GM21390 (cell line): ENCODE results near the gene WNT4.

Experiments used
- ATAC-seq: cut with Tn5 transposase; IDR thresholded peaks from one replicate; pipeline ENCODE4 v1.9.1; 2021; ENCODE audit not compliant: unreplicated experiment

Gene WNT4

DNA sequence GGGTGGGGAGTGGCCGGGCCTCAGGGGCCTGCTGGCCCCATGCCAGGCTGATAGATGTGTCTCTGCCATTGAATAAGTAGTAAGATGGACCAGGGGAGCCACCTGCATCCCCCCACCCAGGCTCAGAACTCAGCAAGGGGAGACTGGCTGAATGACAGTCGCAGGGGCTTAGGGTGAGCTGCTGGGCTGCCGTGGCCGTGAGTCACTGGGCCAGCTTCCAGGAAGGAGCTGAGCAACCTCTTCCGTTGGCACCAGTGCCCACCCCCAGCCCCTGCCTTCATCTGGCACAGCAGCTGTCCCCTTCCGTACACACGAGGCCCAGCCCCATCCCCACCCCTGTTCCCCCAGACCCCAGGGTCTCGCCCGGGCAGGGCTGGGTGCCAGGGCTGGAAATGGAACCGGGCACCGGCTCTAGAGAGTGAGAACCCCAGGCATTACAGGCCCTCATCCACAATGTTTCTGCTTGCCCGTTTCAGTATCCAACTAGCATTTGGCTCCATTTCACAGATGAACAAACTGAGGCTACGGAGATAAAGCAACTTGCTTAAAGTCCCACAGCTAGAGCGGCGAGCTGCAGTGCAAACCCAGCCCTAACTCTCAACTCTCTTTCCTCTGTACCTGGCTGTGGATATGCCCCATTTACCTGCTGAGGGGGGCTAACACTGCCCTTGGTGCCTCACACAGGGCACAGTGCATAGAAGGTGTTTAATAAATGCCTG, 10.2 kb downstream of the WNT4 start:
- no peak for ATAC-seq

DNA sequence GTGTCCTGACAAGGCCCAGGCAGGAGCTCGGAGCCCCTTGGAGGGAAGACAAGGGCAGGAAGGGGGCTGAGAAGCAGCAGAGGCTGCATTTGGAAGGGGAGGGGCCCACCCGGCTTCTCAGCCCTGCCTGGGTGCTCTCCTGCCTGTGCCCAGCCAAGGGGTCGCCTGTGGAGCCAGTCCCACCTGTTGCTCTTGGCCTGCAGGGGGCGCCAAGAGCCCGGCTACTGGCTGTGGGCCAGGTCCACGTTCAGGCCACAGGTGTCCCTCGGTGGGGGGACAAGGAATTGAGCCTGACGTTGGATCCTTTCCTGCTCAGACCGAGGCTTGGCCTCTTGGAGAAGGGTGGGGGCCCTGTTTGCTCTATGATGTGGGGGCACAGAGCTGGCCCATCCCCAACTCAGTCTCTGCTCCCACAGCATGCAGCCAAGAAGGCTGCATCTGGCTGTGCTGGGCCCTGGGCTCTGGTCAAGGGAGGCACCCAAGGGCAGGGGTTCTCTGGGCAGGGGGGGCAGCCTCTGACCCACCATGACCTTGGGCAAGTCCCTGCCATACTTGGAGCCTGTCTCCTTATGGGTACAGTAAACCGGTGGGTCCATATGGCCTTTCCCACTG, 10.9 kb downstream of the WNT4 start:
- ATAC-seq: no peak

DNA sequence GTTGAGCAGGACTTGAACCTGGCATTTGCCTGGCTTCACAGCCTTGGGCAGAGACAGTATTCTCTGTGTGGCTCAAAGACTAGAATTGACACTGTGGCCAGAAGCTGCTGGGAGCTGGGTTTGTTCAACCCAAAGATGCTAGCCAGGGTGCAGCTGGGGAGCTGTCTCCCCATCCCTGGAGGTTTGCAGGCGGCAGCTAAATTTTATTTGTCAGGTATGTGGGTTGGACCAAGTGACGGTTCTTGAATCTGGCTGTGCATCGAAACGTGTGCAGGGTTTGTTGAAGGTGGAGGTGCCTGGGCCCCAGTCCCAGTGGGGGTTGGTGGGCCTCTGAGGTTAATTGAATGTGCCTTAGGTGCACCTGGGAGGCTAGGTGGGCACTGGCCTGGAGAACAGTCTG, 11.8 kb downstream of the WNT4 start:
- no peak for ATAC-seq

DNA sequence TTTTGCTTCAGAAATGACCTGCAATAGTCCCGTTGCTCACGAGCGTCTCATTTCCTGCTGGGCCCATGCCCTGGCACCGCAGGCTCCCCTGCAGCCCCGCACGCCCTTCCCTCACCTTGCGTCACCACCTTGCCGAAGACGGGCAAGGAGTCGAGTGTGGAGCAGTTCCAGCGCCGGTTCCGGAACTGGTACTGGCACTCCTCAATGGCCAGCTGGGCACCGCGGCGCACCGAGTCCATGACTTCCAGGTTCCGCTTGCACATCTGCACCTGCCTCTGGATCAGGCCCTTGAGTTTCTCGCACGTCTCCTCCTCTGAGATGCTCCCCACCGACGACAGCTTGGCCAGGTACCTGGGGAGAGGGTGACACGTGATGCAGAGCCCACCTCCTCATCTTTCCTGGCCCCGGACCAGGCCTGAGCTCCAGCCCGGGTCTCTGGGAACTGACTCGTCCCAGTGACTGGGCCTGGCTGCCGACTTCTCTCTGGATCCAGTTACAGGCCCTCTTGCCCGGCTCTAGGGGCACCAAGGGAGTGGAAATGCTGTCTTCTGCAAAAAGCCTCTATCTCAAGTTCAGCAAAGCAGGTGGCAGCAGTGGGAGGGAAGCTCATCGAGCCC, 13.3 kb downstream of the WNT4 start:
- ATAC-seq: no peak

DNA sequence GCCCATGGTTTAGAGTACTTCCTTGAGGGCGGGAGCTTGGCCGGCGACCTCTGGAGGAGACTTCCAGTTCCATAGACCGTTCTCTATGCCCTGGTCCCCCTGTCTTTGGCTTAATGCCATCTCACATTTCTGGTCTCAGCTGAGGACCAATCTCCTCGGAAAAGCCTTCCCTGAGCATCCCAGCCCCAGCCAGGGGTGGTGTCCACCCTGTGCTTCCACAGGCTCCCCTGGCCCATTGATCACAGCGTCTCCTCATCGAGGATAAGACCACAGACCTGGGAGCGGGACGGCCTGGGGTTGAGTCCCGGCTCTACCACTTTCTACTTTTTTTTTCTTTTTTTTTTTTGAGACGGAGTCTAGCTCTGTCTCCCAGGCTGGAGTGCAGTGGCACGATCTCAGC, 14.5 kb downstream of the WNT4 start:
- ATAC-seq: no peak

DNA sequence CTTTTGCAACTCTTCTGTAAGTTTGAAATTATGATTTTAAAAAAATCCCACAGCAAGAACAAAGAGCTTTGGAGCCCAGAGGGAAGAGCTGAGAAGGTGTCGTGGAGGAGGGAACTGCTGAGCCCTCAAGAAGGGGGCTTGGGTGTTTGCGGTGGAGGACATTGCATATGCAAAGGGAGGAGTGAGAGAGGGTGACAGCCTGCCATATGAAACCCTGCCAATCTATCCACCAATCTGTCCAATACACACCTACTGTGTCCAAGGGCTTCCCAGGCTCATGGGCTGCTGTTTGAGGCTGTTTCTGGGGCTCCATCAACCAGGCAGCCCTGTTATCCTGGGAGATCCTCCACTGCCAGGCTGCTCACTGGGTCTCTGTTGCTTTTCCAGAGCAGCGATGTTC, 15.2 kb downstream of the WNT4 start:
- ATAC-seq: no peak

DNA sequence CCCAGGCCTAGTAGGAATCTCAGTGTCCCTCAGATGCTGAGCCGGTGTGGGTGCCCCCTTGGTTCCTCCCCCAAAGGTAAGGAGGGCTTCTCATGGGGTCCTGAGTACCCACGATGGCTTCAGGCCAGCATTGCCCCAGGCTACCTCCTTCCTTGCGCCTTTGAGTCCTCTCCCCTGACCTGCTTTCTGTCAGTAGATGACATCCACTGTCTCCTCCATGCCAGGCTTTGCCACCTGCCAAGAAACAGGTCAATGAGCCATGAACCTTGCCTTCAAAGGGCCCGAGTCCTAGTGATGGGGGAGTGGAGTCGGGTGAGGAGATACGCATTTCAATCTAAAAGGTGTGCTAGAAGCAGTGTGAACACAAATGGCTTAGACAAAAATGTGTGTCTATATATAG, 15.6 kb downstream of the WNT4 start:
- no peak for ATAC-seq

DNA sequence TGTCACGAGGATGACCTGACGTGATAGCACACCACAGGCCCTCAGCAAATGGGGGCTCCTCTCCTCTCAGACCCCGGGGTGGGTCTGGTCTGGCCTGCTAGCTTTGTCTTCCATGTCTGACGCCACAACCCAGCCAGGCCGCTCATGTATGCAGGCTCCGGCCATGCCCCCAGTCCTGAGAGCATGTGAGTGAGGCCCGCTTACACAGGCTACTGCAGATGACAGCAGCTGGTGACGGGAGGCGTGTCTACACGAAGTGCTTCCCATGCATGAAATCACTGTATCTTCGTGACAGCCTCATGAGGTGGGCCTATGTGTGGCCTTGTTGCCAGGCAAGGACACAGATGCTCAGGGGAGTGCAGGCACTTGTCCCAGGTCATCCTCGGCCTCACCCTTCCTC, 16.4 kb downstream of the WNT4 start:
- ATAC-seq: no peak

DNA sequence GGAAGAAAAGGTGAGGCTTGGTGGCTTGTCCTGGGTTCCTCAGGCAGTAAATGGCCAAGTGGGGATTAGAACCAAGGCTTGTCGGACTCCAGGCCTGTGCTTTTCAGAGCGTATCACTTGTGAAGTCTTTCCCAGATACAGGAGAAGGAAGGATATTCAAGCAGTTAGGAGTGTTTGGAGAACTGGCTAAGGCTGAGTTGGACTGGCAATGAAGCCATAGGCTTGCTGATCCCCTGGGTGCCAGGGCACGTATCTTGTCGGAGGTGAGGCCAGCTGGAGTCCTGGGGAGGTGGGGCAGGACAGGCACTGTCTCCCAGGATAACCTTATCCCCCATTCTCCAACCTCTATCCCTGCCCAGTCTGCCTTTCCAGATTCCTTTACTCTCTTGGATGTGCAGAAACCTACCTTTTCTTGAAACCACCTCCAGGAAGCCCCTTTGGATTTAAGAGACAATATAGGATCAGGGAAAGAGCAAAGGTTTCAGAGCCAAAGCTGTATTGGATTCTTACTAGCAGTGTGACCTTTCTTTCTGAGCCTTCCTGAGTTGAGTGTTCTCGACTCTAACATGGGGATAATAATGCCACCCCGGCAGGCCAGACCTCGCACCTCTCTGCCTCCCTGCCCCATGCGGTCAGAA, 18.2 kb downstream of the WNT4 start:
- no peak for ATAC-seq

DNA sequence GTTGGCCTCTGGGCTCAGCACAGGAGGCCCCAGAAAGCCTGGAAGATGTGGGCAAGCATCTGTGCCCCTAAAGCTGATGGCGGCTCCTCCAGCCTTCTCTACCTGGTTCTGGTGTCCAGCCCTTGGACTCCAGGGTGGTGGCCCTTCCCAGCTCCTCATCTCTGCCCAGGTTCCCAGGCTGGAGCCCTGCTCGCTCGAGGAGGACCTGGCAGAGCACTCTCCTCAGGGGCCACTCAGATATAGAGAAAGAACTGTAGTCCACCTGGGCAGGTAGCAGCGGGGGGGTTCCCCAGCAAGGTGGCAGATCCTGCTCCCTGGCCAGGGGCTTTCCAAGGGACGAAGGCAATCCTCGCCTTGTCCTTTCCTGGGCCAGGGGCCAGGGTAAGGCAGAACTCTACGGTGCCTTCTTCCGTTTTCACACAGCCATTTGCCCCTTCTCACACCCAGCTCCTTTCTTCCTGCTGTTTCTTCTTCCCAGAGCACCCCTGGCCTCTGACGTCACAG, 18.9 kb downstream of the WNT4 start:
- ATAC-seq: no peak

DNA sequence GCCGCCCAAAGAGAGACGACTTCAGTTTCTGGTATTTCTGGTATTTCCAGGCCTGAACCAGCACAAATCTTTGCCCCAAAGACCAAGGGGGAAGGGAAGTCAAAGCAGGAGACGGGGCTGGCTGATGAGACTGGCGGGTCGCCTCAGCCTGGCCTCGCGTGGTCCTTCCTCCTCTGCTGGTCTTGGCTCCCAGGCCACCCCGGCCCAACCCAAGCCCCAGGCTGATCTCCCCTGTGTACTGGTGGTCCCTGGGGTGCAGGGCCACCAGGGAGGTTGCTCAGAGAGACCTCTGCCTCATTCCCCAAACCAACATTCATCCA, 19.9 kb downstream of the WNT4 start:
- ATAC-seq: no peak

DNA sequence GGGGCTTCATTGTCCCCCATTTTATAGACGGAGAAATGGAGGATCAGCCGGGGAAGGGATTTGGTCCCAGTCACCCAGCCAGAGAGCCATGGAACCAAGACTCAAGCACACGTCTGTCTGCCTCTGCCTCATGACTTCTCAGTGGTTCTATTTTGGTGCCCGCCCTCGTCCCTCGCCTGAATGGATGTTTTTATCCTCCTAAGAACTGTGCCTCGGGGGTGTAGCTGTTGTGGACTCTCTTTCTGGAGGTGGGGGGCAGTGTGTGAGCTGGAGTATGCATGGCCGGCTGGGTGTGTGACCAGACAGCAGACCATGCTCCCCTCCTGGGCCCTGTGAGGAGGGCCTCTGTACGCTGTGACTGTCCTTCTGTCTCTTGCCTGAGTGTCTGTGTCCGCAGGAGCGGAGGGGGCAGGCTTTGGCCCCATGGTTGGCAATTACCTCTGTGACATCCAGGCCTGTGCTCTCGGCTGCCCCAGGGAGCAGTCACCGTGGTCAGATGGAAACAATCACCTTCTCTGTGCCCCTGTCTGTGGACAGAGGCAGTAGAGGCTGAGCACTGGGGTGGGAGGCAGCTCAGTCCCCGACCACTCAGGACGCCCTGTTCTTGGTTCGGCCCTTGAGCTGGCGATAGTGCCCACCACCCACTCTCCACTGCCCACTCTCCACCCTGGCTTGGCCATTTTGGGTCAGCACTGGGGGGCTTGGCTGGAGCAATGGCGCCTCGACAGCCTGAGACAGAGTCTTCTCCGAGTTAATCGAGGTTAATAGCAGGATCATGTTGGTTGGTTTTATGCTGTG, 20.4 kb downstream of the WNT4 start:
- ATAC-seq: no peak

DNA sequence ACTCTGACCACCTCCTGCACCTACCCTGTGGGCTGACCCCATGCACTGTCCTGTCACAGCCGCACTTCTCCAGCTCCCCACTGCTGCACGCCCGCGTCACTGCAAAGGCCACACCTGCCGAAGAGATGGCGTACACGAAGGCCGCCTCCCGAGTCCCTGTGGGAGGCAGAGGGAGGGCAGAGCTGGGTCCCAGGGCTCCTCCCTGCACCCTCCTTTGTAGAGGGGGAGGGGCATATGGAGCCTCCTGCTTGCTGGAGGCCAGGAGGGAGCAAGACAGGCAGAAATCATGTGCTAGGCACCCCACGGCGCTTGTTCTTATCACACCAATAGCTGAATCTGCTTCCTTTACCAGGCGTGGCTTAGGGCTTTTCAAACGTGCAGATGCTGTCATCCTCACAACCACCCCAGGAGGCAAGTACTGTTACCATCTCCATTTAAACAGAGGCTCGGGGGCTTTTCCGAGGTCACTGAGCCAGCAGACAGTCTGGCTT, 21.4 kb downstream of the WNT4 start:
- no peak for ATAC-seq

DNA sequence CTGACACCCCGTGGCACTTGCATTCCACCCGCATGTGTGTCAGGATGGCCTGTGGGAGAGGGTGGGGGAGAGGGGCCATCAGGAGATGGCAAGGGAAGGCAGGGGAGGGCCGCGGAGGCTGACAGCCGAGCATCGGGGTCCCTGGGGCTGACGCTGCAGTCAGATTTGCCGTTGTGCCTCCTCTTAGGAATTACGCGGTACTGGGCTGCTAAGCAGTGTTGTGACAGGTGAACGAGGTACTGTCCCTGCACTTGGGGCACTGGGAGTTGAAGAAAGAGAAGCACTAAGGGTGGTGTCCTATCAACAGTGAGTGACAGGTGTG, 22.5 kb downstream of the WNT4 start:
- no peak for ATAC-seq

DNA sequence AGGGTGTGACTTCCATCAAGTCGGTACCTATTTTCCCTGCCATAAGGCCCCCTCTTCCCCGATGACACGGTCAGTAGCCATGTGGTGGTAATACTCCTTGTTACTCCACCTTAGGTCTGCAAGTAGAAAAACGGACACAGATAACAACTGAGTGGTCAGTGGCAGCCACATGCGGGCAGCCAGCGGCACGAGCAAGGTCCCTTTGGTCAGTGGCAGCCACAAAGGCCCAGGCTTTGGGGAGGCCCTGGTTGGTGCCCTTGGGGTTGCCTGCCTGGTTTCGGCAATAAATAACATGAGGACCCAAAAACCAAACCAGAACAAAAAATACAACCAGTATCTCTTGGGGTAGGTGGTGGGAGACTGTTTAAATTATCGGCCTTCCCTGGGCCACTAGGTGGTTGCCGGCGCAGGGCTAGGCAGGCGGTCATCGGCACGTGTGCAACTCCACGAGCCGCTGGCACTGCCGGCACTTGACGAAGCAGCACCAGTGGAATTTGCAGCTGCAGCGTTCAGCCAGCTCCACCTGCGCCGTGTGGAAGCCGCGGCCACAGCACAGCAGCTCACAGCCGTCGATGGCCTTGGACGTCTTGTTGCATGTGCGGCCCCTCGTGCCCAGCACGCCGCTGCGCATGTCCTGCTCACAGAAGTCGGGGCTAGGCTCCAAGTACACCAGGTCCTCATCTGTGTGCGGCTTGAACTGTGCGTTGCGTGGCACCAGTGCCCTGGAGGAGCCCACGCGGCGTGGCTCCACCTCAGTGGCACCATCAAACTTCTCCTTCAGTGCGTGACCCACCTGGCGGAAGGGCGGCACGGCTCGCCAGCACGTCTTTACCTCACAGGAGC, 23.1 kb downstream of the WNT4 start:
- ATAC-seq: no peak

DNA sequence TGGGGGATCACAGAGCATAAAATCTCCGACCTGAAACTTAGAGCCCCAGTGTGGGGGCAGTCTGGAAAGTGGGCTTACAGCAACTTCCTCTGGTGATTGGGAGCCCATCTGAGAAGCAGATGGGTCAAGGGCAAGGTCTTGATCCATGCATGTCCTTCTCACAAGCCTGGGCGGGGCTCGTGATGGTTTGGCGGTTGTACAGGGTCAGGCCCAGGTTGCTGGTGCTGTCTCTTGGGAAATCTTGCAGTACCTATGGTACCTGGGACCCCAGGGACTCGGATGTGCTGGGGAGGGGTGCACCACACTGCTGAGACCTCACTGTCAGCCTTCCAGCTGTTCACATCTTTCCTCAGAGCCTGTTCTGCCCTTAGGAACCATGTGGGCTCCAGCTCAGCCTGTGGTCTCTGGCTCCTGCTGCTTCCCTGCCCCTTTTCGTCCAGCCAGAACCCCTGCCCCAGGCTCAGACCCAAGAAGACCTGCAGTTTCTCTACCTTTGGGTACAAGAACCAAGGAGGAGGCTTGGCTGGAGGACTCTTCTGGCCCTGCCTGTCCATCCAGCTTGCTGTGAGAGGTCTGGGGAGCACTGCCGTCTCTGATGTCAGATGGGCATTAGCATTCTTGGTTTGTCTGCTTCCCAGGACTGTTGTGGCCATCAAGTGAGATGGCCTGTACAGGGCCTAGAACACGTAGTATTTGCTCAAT, 24.5 kb downstream of the WNT4 start:
- peak; percentile 20 for ATAC-seq

DNA sequence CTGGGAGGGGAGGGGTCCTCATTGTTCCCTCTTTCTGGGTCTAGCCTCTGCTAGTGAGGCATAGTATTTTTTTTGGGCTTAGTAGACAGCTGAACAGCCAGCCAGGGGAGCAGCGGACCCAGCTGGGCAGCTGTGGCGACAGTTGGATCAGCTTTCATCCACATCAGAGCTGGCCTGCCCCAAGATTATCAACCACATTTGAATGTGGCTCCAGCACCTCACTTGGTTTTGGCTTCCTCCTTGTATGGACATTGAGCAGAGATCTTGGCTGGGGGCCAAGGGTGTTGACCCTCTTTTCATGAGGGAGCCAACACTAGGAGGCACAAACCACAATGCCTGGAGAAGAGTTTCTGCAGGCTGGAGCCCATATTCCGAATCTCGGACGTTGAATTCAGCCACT, 25.0 kb downstream of the WNT4 start:
- ATAC-seq: no peak

DNA sequence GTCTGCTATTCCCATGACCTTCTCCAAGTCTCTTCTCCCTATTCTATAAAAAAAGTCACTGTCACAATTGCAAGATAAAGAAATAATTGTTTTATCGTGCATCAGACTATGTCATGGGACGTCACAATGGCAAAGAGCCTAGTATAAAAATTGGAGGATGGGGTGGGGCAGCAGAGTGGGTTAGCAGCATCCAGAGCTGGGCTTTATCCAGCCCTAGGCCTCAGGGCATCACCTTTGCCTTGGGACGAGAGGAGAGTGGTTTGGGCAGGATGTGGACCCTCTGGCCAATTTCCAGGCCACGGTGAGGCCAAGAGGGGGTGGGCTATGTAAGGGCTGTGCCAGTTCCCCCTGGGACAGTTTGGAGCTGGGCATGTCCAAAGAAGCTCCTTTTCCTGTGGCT, 25.7 kb downstream of the WNT4 start:
- ATAC-seq: no peak

DNA sequence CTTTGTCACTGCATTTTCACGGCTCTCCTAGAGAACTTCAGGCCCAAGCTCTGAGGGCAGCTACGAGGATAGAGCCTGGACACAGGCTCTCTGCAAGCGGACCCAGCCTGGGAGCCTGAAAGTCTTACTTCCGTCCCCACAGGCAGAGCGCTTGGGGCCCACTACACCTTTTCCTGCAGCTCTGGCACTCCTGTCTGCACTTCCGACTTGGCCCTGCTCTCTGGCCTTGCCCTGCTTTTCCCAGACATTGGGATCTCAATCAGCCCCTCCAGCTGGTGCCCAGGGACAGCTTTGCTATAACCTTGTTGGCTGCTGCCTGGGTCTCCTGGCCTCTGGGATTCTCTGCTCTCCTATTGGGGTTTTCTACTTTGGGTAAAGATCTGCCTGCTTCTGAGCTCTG, 27.6 kb downstream of the WNT4 start:
- no peak for ATAC-seq
